GM23338 (cell line): Measurements from ENCODE around the gene DNAAF8. TPM values are rescaled to one million over a fixed set of nuclear protein-coding genes. Genes with fewer than 3 reads are reported as not detected.

ENCODE experiments used
- EZH2phosphoT487 ChIP-seq: fragments of 200-600 bp; sonication (generic); IDR thresholded peaks from one replicate; pipeline ENCODE4 v1.8.1; 2018; ENCODE audit warnings: antibody characterized with exemption; ENCODE audit not compliant: unreplicated experiment
- polyA plus RNA-seq: library from polyadenylated mRNA; unstranded; fragments of >200 nt; fragmentation: Nextera tagmentation; extraction: Ambion mirVana; gene quantifications from 2 replicates; pipeline ENCODE4 v1.2.1, GENCODE V29; 2016
- small RNA-seq: library from RNA; depleted of rRNA; stranded (forward); fragments of <200 nt; gene quantifications from one replicate; pipeline ENCODE3, GENCODE V24; 2014; ENCODE audit warnings: low replicate concordance
- total RNA-seq: library from RNA; depleted of rRNA; stranded (reverse); fragments of >200 nt; shearing (Covaris generic); gene quantifications from 2 replicates; pipeline ENCODE4 v1.2.3, GENCODE V29; 2014; rRNA removed
- TF ChIP-seq, protein P1 (sequence below): fragments of 250-450 bp; sonication (Bioruptor Pico); IDR thresholded peaks from 2 replicates; pipeline ENCODE4 v1.5.0; 2020; ENCODE audit warnings: mild to moderate bottlenecking, moderate library complexity
- TF ChIP-seq, protein P2 (sequence below): IDR thresholded peaks from 2 replicates; pipeline ENCODE4 v1.6.1; 2016; ENCODE audit warnings: antibody characterized with exemption

The DNAAF8 gene
- total and polyA plus RNA-seq, 2 experiments from 2014 or later = 0.34 to 1.3 TPM

DNA sequence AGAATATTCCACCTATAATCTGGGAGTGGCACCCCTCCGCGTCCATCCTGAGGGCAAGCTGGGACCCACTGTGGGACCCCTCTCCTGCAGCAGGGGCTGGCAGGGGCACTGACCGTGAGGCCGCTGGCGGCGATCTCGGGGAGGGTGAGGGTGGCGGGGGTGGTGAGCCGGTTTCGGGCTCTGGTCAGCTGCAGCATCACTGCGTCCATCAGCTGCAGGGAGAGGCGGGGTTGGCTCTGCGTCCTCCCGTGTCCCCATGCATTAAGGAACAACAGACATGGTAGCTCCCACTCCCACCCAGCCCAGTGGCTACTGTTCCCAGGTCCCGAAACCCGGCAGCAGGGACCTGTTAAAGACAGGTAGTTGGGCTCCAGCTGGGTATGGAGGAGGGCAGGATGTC, 64.1 kb downstream of the DNAAF8 start (continued):
- TF ChIP-seq, protein P1, sequence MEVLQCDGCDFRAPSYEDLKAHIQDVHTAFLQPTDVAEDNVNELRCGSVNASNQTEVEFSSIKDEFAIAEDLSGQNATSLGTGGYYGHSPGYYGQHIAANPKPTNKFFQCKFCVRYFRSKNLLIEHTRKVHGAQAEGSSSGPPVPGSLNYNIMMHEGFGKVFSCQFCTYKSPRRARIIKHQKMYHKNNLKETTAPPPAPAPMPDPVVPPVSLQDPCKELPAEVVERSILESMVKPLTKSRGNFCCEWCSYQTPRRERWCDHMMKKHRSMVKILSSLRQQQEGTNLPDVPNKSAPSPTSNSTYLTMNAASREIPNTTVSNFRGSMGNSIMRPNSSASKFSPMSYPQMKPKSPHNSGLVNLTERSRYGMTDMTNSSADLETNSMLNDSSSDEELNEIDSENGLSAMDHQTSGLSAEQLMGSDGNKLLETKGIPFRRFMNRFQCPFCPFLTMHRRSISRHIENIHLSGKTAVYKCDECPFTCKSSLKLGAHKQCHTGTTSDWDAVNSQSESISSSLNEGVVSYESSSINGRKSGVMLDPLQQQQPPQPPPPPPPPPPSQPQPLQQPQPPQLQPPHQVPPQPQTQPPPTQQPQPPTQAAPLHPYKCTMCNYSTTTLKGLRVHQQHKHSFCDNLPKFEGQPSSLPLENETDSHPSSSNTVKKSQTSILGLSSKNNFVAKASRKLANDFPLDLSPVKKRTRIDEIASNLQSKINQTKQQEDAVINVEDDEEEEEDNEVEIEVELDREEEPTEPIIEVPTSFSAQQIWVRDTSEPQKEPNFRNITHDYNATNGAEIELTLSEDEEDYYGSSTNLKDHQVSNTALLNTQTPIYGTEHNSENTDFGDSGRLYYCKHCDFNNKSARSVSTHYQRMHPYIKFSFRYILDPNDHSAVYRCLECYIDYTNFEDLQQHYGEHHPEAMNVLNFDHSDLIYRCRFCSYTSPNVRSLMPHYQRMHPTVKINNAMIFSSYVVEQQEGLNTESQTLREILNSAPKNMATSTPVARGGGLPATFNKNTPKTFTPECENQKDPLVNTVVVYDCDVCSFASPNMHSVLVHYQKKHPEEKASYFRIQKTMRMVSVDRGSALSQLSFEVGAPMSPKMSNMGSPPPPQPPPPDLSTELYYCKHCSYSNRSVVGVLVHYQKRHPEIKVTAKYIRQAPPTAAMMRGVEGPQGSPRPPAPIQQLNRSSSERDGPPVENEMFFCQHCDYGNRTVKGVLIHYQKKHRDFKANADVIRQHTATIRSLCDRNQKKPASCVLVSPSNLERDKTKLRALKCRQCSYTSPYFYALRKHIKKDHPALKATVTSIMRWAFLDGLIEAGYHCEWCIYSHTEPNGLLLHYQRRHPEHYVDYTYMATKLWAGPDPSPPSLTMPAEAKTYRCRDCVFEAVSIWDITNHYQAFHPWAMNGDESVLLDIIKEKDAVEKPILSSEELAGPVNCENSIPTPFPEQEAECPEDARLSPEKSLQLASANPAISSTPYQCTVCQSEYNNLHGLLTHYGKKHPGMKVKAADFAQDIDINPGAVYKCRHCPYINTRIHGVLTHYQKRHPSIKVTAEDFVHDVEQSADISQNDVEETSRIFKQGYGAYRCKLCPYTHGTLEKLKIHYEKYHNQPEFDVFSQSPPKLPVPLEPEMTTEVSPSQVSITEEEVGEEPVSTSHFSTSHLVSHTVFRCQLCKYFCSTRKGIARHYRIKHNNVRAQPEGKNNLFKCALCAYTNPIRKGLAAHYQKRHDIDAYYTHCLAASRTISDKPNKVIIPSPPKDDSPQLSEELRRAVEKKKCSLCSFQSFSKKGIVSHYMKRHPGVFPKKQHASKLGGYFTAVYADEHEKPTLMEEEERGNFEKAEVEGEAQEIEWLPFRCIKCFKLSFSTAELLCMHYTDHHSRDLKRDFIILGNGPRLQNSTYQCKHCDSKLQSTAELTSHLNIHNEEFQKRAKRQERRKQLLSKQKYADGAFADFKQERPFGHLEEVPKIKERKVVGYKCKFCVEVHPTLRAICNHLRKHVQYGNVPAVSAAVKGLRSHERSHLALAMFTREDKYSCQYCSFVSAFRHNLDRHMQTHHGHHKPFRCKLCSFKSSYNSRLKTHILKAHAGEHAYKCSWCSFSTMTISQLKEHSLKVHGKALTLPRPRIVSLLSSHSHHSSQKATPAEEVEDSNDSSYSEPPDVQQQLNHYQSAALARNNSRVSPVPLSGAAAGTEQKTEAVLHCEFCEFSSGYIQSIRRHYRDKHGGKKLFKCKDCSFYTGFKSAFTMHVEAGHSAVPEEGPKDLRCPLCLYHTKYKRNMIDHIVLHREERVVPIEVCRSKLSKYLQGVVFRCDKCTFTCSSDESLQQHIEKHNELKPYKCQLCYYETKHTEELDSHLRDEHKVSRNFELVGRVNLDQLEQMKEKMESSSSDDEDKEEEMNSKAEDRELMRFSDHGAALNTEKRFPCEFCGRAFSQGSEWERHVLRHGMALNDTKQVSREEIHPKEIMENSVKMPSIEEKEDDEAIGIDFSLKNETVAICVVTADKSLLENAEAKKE (CRISPR knock-in tag) = no peak
- TF ChIP-seq, protein P2, sequence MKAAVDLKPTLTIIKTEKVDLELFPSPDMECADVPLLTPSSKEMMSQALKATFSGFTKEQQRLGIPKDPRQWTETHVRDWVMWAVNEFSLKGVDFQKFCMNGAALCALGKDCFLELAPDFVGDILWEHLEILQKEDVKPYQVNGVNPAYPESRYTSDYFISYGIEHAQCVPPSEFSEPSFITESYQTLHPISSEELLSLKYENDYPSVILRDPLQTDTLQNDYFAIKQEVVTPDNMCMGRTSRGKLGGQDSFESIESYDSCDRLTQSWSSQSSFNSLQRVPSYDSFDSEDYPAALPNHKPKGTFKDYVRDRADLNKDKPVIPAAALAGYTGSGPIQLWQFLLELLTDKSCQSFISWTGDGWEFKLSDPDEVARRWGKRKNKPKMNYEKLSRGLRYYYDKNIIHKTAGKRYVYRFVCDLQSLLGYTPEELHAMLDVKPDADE = no peak
- no peak for TF ChIP-seq EZH2phosphoT487

Small RNA genes lying within 50 kb of the gene (small RNA-seq; reads per million reads assigned to genes)
- gene RF00017 = not detected

Other genes starting within 250 kb of the DNAAF8 start
- 56.3 and 57.6 TPM in 2 replicates for gene CDIP1, start 195.8 kb upstream of the DNAAF8 start, total RNA-seq
- 38.2 and 39.2 TPM in 2 replicates for gene CDIP1, start 195.8 kb upstream of the DNAAF8 start, polyA plus RNA-seq
- gene C16orf96, start 178.2 kb upstream of the DNAAF8 start, total RNA-seq = 1.2 and 2.2 TPM in 2 replicates
- 0.09 and 0.37 TPM in 2 replicates for gene C16orf96, start 178.2 kb upstream of the DNAAF8 start, polyA plus RNA-seq
- 32.2 and 32.8 TPM in 2 replicates for gene UBALD1, start 119.6 kb upstream of the DNAAF8 start, total RNA-seq
- 20.7 and 23.9 TPM in 2 replicates for gene UBALD1, start 119.6 kb upstream of the DNAAF8 start, polyA plus RNA-seq
- gene MGRN1, start 109.7 kb upstream of the DNAAF8 start, total RNA-seq = 54.6 and 71.8 TPM in 2 replicates
- 10.5 and 13.1 TPM in 2 replicates for gene MGRN1, start 109.7 kb upstream of the DNAAF8 start, polyA plus RNA-seq
- gene NUDT16L1, start 41.0 kb upstream of the DNAAF8 start, total RNA-seq = 65.1 and 80.4 TPM in 2 replicates
- gene NUDT16L1, start 41.0 kb upstream of the DNAAF8 start, polyA plus RNA-seq = 37.1 and 39.0 TPM in 2 replicates
- gene ANKS3, start 266 bp upstream of the DNAAF8 start, total RNA-seq = 19.1 and 24.9 TPM in 2 replicates
- 17.9 and 22.5 TPM in 2 replicates for gene ANKS3, start 266 bp upstream of the DNAAF8 start, polyA plus RNA-seq
- gene ZNF500, start 32.6 kb downstream of the DNAAF8 start, total RNA-seq = 12.1 and 15.3 TPM in 2 replicates
- gene ZNF500, start 32.6 kb downstream of the DNAAF8 start, polyA plus RNA-seq = 5.3 and 5.8 TPM in 2 replicates
- gene SEPTIN12, start 53.8 kb downstream of the DNAAF8 start, total RNA-seq = not detected in 2 replicates
- gene SEPTIN12, start 53.8 kb downstream of the DNAAF8 start, polyA plus RNA-seq = not detected in 2 replicates
- not detected in 2 replicates for gene SMIM22, start 60.8 kb downstream of the DNAAF8 start, total RNA-seq
- gene SMIM22, start 60.8 kb downstream of the DNAAF8 start, polyA plus RNA-seq = 1.3 and 1.4 TPM in 2 replicates
- 23.3 and 38.8 TPM in 2 replicates for gene ROGDI, start 68.1 kb downstream of the DNAAF8 start, total RNA-seq
- 30.3 and 31.9 TPM in 2 replicates for gene ROGDI, start 68.1 kb downstream of the DNAAF8 start, polyA plus RNA-seq
- 90.5 and 105 TPM in 2 replicates for gene GLYR1, start 112.8 kb downstream of the DNAAF8 start, total RNA-seq
- 55.1 and 59.9 TPM in 2 replicates for gene GLYR1, start 112.8 kb downstream of the DNAAF8 start, polyA plus RNA-seq
- 39.9 and 46.8 TPM in 2 replicates for gene UBN1, start 112.9 kb downstream of the DNAAF8 start, total RNA-seq
- 18.3 and 18.7 TPM in 2 replicates for gene UBN1, start 112.9 kb downstream of the DNAAF8 start, polyA plus RNA-seq
- gene PPL, start 202.6 kb downstream of the DNAAF8 start, total RNA-seq = 26.1 and 31.7 TPM in 2 replicates
- gene PPL, start 202.6 kb downstream of the DNAAF8 start, polyA plus RNA-seq = 9.4 and 10.6 TPM in 2 replicates
- 5.5 and 5.9 TPM in 2 replicates for gene SEC14L5, start 223.8 kb downstream of the DNAAF8 start, total RNA-seq
- 1.7 and 2.6 TPM in 2 replicates for gene SEC14L5, start 223.8 kb downstream of the DNAAF8 start, polyA plus RNA-seq